Spinal cord (tissue), 10 donors: ENCODE data around the gene DMBT1. TPM values are rescaled to one million over a fixed set of nuclear protein-coding genes. Genes with fewer than 3 reads are reported as not detected.

Source experiments
- DNase-seq, 6 donors: peaks; one replicate each; pipeline versions ENCODE4 v3.0.0 to v3.0.0-alpha.2; 2013 to 2015; ENCODE audit warnings: low spot score in 6 of 6, low read depth in 4 of 6
- H3K27ac ChIP-seq: one replicate; pipeline ENCODE4 v1.5.1; 2013; ENCODE audit warnings: low read depth, low read length, control low read depth
- H3K27me3 ChIP-seq: one replicate; pipeline ENCODE4 v1.6.1; 2013; ENCODE audit warnings: low read length; ENCODE audit not compliant: control insufficient read depth, insufficient read depth
- H3K36me3 ChIP-seq: one replicate; pipeline ENCODE4 v1.6.1; 2013; ENCODE audit warnings: low read length; ENCODE audit not compliant: control insufficient read depth, insufficient read depth
- H3K4me1 ChIP-seq: one replicate; pipeline ENCODE4 v1.6.1; 2013; ENCODE audit warnings: low read length; ENCODE audit not compliant: control insufficient read depth, insufficient read depth
- H3K4me3 ChIP-seq: one replicate; pipeline ENCODE4 v1.5.1; 2013; ENCODE audit warnings: low read depth, low read length, control low read depth
- H3K9me3 ChIP-seq: one replicate; pipeline ENCODE4 v1.6.1; 2013; ENCODE audit warnings: low read length; ENCODE audit not compliant: control insufficient read depth, insufficient read depth
- WGBS: methylation state at CpG from one replicate; pipeline ENCODE4 v1.1.5; 2013; ENCODE audit warnings: missing lambda C conversion rate; ENCODE audit not compliant: insufficient coverage; 5-methylcytosine and 5-hydroxymethylcytosine counted together
- polyA plus RNA-seq, 2 donors: library from polyadenylated mRNA; unstranded; fragments of 120-200 nt; gene quantifications; one replicate each; pipeline ENCODE4 v1.2.1, GENCODE V29; 2013; ENCODE audit not compliant: insufficient read length in 2 of 2
- total RNA-seq, 2 donors: library from RNA; depleted of rRNA in 1 of 2; stranded (reverse); fragments of 120-200 nt in 1 of 2; fragments of >200 nt in 1 of 2; gene quantifications; one replicate each; pipeline versions ENCODE4 v1.2.3 to v1.2.4, GENCODE V29; 2013 to 2014
- donor health status: healthy.

The DMBT1 gene
- total and polyA plus RNA-seq, 4 donors: 0.10 to 0.18 (median 0.13) TPM

DNA sequence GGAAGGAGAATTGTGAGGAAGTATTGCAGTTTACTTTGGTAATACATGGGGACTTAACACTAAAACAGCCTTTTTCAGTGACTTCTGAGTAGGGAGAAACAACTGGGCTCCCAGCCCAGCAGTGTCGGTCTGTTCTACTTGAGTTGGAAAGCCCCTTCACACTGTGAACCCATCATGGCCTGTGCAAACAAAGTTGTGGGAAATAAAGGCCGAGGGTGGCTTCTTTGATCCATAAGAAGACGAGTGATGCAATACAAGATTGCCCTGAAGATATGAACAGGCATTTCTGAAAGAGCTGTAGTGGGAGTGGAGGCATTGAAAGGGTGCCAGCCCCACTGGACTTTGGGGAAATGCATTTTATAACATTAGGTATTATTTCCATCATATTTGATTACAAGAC, 110.8 kb downstream of the DMBT1 start:
- Histone ChIP-seq H3K4me1 (peaks cover 6% of the 10 kb centered on the region), H3K9me3 (no peaks in the 10 kb centered on the region), H3K27me3 (no peaks in the 10 kb centered on the region), H3K36me3 (no peaks in the 10 kb centered on the region), H3K27ac (no peak overlapping the region), H3K4me3 (no peak overlapping the region)
- no peak for DNase-seq
- WGBS: 62% methylated on average over 2 of the region's 3 CpGs

DNA sequence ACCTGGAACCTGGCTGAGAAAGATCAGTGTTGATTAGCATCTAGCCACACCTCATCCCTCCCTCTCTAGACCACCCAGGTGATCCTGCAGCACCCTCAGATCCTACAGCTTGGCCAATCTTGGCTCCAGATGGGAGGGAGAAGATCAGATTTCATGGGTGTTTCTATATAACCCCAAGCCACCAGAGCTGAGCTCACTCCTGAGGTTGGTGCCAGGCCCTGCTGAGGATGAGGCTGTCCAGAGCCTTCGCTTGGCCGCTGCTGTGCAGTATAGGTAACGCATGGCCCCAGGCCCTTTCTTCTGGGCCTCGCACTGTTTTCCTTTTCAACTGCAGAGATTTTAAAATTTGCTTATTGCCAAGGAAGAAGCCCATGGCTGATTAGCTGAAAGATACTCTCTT, 112.1 kb downstream of the DMBT1 start:
- Histone ChIP-seq H3K36me3 (no peaks in the 10 kb centered on the region), H3K9me3 (no peaks in the 10 kb centered on the region), H3K4me3 (no peak overlapping the region), H3K4me1 (peaks cover 6% of the 10 kb centered on the region), H3K27me3 (no peaks in the 10 kb centered on the region), H3K27ac (no peak overlapping the region)
- 81% methylated on average over 3 of the region's 4 CpGs for WGBS
- no peak for DNase-seq

DNA sequence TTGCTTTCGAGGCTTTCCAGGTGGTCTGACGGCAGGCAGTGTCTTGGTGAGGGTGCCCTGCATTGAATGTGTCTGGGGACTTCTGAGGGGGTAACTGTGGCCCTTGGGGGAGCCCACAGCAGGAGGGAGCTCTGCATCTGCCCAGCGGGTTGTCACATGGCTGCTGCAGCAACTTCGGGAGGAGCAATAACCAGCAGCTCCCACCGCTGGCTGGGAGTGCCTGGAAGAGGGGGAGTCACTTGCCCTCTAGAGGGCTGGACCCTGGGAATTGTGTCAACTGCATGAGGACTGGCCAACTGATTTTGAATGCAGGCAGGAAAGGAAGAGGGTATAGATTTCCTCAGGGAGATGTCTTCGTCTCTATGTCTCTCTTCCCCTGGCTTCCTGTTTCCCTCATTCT, 112.7 kb downstream of the DMBT1 start:
- peaks cover 6% of the 10 kb centered on the region for H3K4me1 ChIP-seq
- WGBS: 54% methylated on average over 6 of the region's 6 CpGs
- H3K9me3 ChIP-seq: no peaks in the 10 kb centered on the region
- H3K36me3 ChIP-seq: no peaks in the 10 kb centered on the region
- no peak overlapping the region for H3K4me3 ChIP-seq
- no peak overlapping the region for H3K27ac ChIP-seq
- H3K27me3 ChIP-seq: no peaks in the 10 kb centered on the region
- no peak for DNase-seq

DNA sequence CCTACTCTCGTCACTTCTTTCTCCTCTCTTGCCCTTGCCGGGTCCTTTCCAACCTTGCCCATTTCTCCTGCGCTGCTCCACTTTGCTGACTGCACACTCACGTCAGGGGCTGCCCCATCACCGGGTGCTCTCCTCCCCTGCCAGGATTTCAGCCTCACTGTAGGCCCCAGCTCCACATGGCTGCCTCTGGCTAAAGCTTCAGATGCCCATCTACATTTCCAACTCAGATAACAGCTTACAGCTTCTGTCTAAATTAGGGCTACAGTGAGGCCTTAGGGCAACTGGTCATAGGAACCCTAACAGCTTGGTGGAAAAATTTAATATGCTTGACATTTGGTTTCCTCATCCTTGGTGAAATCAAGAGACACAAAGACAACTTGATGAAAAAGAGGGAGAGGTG, 113.2 kb downstream of the DMBT1 start:
- Histone ChIP-seq H3K4me1 (peaks cover 6% of the 10 kb centered on the region), H3K27me3 (no peaks in the 10 kb centered on the region), H3K27ac (no peak overlapping the region), H3K4me3 (no peak overlapping the region), H3K9me3 (no peaks in the 10 kb centered on the region), H3K36me3 (no peaks in the 10 kb centered on the region)
- DNase-seq: no peak
- 89% methylated on average over 5 of the region's 5 CpGs for WGBS

DNA sequence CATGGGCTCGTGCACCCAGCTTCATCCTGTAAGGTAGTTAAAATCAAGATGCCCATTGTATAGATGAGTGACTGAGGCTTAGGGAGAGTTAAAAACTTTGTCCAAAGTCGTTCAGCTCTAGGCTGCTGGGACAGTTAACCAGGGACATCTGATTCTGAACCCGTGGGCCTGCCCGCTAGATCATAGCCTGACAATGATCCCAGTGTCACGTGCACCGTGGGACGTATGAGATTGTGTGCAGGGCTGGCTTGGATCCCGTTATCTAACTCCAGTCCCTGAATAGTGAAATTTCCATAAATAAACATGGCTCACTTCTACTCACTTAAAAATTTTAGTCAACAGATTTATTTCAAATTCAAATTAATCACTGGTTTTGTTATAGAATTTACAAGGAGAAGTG, 114.2 kb downstream of the DMBT1 start:
- WGBS: 70% methylated on average over 4 of the region's 8 CpGs
- H3K4me1 ChIP-seq: peaks cover 6% of the 10 kb centered on the region
- no peaks in the 10 kb centered on the region for H3K36me3 ChIP-seq
- no peak for DNase-seq
- H3K27me3 ChIP-seq: no peaks in the 10 kb centered on the region
- no peak overlapping the region for H3K4me3 ChIP-seq
- H3K9me3 ChIP-seq: no peaks in the 10 kb centered on the region
- no peak overlapping the region for H3K27ac ChIP-seq

DNA sequence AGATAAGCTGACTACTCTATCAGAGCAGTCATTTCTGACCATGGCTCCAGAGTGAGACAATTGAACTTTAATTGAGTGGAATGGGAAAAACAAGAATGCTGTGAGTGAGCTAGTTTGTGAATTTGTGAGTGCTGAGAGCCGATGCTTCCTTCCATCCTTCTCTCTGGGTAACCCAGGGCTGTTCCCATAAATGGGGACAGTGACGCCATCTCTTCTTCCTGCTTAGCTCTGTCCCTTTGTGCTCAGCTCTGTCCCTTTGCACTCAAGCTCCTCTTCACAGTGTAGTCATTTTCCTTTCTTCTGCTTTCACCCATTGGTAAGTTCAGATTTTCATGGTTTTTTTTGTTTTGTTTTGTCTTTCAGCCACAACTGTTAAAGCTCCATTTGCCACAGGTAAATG, 114.7 kb downstream of the DMBT1 start:
- WGBS: 59% methylated on average over 2 of the region's 2 CpGs
- Histone ChIP-seq H3K9me3 (no peaks in the 10 kb centered on the region), H3K36me3 (no peaks in the 10 kb centered on the region)

DNA sequence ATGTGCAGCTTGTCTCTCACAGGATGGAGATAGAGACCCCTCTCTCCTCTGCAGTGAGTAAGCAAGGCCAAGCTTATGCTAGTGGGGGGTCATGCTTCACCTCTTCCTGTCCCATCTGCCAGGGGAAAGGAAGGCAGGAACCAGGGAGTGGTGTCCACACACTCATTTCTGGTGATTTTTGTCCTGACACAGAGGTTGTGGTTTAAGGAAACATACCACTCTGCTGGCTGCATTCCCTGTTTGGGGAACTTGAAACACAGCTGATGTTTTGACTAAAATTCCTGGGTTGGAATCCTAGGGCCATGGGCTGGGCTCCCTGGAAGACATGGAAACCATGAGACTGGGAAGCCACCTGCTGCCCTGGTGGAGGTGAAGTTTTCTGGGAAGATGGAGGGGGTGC, 117.7 kb downstream of the DMBT1 start:
- H3K36me3 ChIP-seq: no peaks in the 10 kb centered on the region
- H3K4me1 ChIP-seq: peaks cover 3% of the 10 kb centered on the region
- no peak overlapping the region for H3K4me3 ChIP-seq
- H3K27me3 ChIP-seq: no peaks in the 10 kb centered on the region
- DNase-seq: no peak
- no peaks in the 10 kb centered on the region for H3K9me3 ChIP-seq
- H3K27ac ChIP-seq: no peak overlapping the region

More for the DNA sequence above, 114.7 kb downstream of the DMBT1 start:
- Histone ChIP-seq H3K4me3 (no peak overlapping the region), H3K27ac (no peak overlapping the region), H3K27me3 (no peaks in the 10 kb centered on the region), H3K4me1 (peaks cover 6% of the 10 kb centered on the region)
- no peak for DNase-seq

DNA sequence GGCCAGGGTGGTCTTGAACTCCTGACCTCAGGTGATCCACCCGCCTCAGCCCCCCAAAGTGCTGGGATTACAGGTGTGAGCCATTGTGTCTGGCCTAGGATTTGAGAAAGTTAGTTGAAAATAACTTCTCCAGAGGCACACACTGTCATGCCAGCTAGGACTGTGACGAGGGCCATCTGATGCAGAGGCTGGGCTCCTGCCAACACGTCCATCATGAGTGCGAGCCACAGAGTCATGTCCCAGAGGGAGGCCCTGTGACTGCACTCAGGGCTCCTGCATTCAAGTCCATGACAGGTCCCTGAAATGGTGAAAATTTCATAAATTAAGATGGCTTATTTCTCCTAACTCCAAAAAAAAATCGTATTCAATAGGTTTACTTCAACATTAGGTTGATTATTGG, 122.0 kb downstream of the DMBT1 start:
- Histone ChIP-seq H3K9me3 (no peaks in the 10 kb centered on the region), H3K4me3 (no peak overlapping the region), H3K36me3 (no peaks in the 10 kb centered on the region), H3K4me1 (no peaks in the 10 kb centered on the region), H3K27me3 (no peaks in the 10 kb centered on the region), H3K27ac (no peak overlapping the region)
- WGBS: 86% methylated on average over 4 of the region's 5 CpGs
- DNase-seq: no peak

DNA sequence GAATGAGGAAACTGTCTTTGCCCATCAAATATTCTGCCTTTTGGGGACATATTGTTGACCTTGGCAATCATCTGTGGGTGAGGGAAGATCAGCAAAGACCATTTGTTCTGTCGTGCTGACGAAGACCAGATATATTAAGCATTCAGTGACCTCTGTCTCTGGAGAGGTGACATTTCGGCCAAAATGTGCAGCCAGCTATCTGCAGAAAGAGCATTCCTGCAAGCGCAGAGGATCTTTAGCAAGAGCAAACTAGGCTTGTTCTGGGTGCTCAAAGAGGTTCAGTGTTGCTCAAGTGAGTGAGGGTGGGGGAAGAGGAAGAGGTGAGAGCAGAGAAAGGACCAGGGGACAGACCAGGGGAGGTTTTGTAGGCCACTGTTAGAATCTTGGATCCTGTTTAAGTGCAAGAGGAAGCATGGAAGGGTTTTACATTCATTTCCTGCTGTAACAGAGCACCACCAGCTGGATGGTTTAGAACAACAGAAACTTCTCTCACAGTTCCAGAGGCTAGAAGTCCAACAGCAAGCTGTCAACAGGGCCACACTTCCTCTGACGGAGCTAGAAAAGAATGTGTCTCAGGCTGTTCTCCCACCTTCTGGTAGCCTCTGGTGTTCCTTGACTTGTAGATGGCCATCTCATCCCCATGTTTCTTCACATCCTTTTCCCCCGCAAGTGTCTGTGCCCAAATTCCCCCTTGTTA, 127.9 kb downstream of the DMBT1 start:
- H3K27me3 ChIP-seq: peaks cover 2% of the 10 kb centered on the region
- WGBS: 82% methylated on average over 6 of the region's 6 CpGs
- no peaks in the 10 kb centered on the region for H3K9me3 ChIP-seq
- no peaks in the 10 kb centered on the region for H3K4me1 ChIP-seq
- no peak overlapping the region for H3K4me3 ChIP-seq
- no peaks in the 10 kb centered on the region for H3K36me3 ChIP-seq
- H3K27ac ChIP-seq: no peak overlapping the region
- DNase-seq: no peak

DNA sequence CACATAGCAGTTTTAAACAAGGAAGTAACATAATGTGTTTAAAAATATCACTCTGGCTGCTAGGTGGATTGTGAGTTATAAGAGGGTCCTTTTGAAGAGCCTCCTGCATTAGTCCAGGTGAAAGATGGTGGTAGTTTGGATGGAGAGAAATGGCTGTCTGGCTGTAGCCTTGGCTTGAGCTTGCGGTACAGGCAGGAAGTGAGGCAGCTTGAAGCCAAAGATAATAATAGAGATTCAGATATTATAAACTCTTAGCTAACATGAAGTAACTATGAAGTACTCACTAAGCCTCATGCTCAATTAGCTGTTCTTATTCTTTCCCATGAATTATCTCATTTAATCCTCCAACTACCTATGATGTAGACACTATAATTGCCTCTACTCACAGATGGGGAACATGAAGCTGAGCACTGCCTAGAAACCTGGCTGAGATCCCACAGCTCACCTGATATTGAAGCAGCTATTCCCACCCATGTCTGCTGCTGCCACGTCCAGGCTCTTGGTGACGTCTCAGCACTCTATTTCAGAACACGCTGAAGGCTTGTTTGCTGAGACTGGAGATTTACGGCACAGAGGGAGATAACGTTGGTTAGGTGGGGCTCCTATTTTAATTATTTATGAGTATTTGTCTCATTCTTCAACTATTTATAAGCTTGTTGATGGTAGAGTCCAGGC, 128.7 kb downstream of the DMBT1 start:
- DNase-seq: no peak
- no peaks in the 10 kb centered on the region for H3K4me1 ChIP-seq
- no peaks in the 10 kb centered on the region for H3K9me3 ChIP-seq
- WGBS: no CpG with 5 or more reads among the region's 6 CpGs
- no peak overlapping the region for H3K4me3 ChIP-seq
- H3K27ac ChIP-seq: no peak overlapping the region
- H3K36me3 ChIP-seq: no peaks in the 10 kb centered on the region
- H3K27me3 ChIP-seq: peaks cover 2% of the 10 kb centered on the region
